ENCODE data around the gene C5orf46.
"Not testable (repeated sequence)": the region's sequence is repeated elsewhere in the genome, so short reads cannot be mapped to it uniquely, and the experiment has no call there.

C5orf46 gene

DNA sequence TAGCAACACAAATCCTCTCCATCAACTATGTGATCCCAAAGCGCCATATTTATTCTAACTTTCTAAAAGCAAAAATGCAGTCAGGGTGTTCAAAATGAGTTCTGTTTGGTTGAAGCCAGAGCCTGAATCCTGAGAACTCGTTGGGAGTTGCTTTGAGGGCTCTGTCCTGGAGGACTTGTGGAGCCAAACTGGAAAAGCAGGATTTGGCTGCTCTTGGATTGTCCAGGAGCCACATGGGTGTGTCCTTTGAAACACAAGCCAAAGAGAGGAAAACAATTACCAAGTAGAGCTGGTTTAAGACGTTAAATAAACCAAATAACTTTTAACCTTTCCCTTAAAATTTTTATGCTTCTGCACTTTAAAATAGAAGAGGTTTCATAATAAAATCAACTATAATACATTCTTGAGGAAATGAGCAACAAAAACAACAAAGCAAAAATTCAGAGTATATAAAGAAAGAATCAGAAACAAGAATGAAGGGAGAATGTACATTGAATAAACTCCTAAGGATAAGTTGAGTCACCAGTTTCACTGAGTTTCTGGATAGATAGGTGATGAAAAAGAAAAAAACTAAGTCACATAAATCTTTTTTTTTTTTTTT, 13.5 kb downstream of the C5orf46 start:
- DNase-seq, result no peak

DNA sequence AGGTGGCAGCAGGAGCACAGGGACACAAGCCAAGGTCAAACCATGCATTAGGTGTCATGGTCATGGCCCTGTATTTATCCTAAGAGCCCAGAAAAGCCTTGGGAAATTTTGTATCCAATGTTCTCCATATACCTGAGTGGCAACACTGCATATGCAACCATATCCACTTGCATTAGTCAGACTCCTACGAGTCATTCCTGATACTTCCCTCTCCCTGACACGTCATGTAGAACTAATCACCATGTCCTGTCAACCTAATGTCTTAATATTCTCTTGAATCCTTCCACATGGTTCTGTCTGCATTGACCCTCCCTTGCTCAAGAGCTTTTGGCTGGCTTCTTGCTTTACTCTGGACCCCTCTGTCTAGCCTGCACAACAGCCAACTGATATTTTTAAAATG, 18.4 kb downstream of the C5orf46 start:
- no peak for DNase-seq

DNA sequence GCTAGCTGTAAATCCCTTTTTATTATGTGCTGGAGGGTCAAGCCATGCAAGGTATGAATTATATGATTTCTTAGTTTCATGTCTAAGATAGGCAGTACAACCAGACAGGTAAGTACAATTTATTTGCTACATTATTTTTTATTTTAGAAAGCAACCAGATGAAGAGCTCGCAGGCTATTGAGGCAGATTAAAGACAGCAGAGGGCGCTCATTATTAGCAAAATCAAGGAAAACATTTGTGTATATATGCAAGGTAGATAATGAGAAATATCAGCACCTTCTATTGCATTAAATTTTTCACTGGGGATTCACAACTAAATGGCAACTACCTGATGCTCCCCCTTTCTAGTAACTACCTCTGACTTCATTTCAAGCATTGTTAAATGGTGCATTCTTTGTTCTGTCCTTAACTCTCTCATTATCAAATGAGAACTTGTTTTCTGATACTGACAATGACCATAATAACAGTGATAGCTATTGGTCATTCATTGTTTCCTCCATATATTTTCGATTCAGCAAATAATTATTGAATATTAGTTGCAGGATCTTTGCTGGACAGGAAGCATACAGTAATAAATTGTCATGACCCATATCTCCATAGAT, 19.2 kb downstream of the C5orf46 start:
- DNase-seq, result peak; percentile 1

DNA sequence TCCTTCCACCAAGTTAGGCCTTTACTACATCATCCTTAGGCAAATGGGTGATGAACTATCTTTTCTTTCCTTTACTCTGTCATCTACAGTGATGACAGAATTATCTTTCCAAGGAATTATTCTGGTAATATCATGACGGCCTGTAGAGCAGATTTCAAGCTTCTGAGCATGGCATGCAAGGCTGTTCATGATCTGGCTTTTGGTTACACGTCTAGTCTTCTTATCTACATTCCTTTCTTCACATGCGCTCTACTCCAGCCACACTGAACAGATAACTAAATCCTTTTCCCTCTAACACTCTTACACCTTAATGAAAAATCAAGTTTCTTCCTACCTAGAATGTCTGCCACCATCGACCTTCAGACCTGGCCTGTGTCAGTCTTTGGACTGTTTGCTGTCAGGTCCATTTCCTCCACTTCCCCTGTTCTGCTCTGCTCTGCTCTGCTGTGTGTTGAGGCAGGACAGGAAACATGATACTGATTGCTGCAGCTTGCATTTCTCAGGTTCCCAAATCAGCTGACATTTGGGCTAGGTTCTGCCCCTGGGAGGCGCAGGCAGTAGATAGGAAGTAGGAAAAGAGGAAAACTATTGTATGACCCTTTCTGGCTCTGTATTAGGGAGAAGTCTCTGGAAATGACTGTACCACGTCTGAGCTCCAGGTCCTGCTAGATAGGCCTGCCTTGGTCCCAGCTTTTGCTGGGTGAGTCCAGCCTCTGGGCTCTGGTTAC, 23.6 kb downstream of the C5orf46 start:
- no peak for DNase-seq

DNA sequence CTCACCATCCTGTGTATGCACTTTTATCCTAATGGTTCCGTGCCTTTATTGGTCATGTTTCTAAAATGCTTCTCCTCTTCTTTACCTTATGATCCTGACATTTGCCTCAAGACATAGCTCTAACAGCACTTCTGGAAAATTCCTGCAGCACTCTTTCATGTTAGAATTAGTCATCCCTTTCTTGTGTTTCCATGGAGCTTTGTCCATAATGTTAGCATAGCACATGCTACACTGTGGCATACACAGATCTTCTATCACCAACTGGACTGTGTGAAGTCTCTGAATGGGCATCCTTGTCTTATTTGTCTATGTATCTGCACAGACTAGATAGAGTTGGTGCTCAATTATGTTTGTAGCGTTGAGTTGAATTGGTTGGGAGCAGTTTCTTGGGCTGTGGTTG, 25.9 kb downstream of the C5orf46 start:
- DNase-seq, result no peak

DNA sequence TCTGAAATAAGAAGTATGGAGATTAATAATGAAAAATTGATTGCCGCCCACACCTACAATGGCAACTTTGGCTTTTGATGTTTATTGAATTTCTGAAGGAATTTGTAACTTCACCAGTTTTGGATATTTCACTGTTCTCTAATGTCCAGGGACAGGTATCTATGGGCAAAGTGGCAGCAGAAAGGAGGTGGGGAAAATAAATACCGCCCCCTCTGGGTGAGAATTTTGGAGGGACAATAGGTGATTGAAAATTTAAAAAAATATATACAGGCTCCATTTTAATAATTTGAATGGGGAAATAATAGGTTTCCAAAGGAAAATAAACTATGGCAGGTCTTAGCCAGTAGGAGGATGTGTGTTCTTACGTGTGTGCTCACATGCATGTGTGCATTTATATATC, 26.6 kb downstream of the C5orf46 start:
- DNase-seq, result no peak

DNA sequence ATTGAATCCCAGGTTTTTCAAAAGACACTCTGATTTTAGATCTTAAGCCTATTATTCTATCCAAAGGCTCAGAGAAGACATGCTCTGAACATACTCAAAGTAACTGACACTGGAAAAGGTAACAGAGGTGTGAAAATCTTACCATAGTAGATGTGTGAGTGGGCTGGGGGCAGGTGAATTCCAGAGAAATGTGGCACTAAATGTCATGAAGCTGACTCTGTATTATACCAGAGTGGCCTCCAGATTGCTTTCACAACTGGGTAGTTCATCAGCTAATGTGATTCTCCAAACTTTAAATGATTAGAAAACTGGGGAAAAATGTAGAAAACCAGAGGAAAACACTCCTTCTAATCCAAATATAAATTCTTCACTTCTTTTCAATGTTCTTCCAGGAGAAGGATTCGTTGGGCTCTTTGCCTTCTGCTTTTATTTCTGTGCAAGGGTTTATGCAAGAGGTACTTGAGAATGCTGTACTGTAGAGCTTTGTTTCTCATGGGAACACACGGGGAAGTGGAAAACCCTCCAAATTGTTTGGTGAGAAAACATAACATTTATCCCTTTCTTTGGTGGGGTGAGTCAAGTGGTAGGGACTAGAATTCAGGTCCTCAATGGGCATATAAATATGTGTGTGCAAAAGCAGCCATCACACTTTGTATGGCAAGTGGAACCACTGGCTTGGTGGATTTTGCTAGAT, 28.1 kb downstream of the C5orf46 start, which contains the start of gene SCGB3A2:
SCGB3A2 (plus strand) TSS at position 646 of the 694 bp plus-strand sequence. CDS start 93 bp downstream, outside the sequence.
- no peak for DNase-seq

DNA sequence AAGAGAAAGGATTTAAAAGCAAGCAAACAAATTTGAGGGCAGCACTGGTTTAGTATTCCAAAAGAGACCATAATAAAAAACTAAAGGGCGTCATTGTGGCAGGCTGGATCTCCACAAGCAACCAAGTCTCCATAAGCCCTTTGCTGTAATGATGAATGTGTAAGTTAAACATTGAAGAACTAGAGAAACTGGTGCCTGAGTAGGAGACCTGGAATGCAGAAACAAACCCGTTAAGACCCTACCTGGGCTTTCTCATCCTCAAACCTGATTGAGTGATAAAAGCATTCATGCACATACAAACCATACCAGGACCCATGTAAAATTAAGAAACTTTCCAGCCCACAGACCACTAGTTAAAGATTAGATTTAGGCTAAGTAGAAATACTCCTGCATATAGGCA, 29.7 kb downstream of the C5orf46 start:
- DNase-seq, result no peak

DNA sequence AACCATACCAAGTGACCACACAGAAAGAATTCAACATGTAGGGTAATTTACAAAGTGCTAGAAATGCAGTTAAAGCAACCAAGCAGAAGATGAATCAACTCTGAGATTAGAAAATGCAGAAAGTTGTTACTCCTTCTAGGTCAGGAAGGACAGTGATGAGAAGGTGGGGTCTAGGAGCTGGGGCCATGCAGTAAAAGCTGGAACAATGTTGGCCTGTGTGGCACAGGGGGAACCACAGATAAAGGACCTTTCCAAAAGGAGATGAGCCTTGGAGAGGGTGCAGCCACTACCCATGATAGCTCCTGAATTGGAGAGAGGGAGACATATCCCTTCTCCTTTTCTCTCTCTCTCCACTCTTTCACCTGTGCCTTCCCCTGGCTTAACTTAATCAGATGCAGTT, 30.2 kb downstream of the C5orf46 start:
- no peak for DNase-seq

DNA sequence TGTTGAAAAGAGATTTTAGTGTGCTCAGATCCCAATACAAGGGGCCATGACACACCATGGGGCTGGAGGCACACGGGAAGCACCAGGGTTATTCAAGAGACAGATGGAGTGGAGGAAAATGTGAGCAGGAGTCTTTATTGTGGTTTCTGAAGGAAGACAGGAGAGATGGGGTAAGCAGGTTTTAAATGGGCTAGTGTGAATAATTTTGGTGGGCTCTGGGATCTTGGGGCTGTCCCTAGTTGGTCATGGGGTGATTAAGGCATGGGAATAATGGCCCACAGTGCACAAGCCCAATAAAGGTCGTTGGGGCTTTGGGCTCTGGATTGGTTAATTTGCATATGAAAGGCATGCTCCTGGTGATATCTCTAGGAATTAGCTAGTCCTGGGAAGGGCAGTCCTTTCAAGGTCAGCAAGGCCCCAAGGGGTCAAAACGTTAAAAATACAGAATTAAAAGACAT, 31.4 kb downstream of the C5orf46 start:
- no peak for DNase-seq

DNA sequence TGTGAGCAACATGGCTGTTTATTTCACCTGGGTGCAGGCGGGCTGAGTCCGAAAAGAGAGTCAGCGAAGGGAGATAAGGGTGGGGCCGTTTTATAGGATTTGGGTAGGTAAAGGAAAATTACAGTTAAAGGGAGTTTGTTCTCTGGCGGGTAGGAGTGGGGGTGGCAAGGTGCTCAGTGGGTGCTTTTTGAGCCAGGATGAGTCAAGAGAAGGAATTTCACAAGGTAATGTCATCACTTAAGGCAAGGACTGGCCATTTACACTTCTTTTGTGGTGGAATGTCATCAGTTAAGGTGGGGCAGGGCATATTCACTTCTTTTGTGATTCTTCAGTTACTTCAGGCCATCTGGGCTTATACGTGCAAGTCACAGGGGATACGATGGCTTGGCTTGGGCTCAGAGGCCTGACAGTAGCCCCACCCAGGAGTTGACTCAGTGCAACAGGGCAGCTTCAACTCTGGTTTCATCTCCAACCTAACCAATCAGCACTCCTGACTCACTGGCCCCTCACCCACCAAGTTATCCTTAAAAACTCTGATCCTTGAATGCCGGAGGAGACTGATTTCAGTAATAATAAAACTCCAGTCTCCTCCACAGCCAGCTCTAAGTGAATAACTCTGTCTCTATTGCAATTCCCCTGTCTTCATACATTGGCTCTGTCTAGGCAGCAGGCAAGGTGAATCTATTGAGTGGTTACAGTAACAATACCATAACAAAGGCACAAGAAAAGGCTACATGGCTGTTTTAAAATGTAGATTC, 32.0 kb downstream of the C5orf46 start:
- DNase-seq, result not testable (repeated sequence)

DNA sequence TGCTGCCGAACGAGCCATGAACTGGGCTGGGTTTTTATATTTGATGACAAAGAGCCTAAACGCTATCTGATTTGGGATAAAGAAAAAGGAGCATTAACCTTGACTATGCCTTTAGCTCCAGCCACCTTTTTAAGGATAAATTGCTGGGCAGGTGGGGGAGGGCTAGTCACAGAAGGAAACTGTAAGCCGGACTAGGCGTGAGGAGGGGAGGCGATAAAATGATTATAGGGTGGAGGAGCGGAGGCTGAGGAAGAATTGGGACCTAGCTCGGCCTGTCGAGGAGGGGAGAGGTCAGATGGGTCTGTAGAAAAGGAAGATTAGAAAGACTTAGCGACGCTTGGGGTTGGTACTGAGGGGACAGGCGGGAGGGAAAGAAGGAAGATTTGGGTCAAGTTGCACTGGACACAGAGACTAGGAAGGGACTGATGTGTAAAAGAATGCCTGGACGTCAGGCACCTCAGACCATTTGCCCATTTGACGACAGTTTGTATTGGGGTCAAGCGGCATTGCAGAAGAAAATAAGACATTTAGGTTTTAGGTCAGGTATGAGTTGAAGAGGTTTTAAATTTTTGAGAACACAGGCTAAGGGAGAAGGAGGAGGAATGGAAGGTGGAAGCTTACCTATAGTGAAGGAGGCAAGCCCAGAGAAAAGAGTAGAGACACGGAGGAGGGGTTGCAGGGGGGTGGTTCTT, 33.4 kb downstream of the C5orf46 start:
- not testable (repeated sequence) for DNase-seq

DNA sequence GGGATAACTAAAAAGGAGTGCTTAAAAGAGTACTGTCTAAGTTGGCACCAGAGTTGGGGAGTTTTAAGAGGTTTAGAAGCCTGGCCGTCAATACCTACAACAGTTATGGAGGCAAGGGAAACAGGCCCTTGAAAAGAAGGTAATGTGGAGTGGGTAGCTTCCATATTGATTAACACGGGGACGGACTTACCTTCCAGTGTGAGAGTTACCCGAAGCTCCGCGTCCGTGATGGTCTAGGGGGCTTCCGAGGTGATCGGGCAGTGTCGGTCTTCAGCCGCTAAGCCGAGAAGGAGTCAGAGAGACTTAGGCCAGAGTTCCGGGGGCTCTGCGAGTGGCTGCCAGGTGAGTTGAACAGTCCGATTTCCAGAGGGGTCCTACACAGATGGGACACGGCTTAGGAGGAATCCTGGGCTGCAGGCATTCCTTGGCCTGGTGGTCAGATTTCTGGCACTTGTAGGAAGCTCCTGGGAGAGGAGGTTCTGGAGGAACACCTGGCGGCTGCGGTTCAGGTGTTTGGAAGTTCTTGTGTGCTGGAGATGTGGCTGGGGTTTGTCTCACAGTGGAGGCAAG, 34.3 kb downstream of the C5orf46 start:
- not testable (repeated sequence) for DNase-seq

DNA sequence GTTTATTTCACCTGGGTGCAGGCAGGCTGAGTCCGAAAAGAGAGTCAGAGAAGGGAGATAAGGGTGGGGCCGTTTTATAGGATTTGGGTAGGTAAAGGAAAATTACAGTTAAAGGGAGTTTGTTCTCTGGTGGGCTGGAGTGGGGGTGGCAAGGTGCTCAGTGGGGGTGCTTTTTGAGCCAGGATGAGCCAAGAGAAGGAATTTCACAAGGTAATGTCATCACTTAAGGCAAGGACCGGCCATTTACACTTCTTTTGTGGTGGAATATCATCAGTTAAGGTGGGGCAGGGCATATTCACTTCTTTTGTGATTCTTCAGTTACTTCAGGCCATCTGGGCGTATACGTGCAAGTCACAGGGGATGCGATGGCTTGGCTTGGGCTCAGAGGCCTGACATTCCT, 36.4 kb downstream of the C5orf46 start:
- DNase-seq, result not testable (repeated sequence)

DNA sequence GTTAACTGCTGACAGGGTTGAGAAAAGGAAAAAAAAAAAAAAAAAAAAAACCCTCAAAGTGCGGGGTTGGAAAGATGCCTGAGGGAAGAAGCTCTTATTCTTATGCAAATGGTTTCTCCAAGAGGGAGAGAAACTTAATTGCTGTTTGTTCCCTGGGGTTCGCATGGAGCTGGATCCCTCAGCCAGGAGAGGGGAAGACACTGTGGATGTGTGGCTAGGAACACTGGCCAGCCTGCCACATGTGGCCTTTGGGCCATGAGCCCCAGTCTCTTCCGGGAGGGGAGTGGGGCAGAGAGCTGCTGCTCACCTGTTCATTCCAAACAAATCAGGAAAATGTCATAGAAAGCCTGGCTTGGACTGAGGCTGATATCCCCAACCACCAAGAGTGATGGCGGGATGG, 37.2 kb downstream of the C5orf46 start:
- DNase-seq, result no peak

DNA sequence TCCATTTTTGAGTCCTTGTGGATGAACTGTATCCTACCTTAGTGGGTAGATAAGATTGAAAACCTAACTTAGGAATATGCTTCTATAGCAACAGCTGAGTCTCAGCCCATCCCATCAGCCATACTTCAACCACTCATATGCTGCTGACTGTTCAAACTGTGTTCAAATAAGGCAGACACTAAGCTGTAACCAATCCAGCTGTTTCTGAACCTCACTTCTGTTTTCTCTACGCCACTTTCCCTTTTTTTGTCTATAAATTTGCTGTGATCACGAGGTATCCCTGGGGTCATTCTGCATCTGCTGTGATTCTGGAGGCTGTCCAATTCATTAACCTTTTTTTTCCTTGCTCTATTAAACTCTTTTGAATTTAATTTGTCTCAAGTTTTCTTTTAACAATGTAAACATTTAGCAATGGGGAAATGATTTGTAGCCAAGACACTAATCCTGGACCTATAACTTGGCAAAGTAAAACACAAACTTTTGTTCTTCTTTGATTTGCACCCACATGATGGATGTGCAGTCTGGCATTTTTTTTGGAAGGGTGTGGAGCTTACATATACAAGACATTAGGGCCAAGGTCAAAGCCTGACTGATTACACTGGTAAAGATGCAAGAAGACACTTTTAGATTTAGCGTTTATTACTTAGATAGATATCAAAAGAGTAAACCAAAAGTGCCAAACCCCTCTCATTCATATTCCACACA, 42.7 kb downstream of the C5orf46 start:
- no peak for DNase-seq

DNA sequence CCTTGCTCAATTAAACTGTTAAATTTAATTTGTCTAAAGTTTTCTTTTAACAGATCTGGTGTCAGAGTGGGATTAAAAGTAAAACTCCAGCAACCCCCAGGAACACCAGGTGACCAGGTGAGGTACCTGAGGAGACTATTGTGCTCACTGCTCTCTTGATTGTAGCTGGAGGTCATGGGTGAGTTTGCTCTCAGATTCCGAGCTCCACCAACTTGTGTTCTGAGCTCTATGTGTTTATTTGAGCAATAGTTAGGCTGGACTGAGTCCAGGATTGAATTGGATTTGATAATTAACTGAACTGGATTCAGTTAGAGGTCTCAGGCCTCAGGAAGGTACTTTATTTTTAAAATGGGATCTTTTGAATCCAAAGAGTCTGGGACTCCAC, 45.7 kb downstream of the C5orf46 start:
- no peak for DNase-seq

DNA sequence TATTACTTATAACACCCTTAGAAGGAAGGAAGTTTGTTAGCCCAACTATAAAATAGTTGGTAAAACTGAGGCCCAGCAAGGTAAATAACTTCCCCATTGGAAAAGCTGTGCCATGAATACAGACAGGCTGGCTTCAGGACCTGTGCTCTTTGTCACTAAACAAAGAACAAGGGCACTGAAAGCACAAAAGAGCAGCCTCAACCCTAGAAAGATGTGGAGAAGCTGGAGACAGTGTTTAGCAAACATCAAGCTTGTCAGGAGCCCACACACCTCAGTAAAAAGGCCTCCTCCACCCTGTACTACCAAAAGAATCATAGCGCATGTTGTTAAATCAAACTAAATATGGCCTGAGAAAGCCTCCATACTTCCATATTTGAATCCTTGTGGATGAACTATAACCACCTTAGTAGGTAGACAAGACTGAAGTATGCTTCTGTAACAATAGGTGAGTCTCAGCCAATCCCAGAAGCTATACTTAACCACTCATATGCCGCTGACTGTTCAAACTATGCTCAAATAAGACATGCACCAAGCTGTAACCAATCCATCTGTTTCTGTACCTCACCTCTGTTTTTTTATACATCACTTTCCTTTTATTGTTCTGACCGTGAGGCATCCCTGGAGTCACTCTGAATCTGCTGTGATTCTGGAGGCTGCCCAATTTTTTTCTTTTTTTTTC, 46.2 kb downstream of the C5orf46 start:
- no peak for DNase-seq

DNA sequence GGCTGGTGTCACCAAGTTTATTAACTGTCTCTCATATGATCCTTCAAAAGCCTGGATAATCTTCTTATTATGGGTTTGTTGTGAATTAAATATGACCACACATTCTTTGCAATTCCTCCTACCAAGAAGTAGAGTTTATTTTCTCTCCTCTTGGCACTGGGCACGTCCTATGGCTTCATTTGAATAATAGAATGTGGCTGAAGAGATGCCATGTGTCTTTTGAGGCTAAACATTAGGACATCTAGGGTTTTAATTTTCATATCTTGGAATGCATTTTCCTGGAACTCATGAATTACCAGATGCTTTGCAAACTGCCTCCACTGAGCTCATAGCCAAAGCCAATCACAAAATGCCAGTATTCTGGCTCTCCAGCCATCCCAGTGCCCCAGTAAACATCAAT, 47.8 kb downstream of the C5orf46 start:
- no peak for DNase-seq

DNA sequence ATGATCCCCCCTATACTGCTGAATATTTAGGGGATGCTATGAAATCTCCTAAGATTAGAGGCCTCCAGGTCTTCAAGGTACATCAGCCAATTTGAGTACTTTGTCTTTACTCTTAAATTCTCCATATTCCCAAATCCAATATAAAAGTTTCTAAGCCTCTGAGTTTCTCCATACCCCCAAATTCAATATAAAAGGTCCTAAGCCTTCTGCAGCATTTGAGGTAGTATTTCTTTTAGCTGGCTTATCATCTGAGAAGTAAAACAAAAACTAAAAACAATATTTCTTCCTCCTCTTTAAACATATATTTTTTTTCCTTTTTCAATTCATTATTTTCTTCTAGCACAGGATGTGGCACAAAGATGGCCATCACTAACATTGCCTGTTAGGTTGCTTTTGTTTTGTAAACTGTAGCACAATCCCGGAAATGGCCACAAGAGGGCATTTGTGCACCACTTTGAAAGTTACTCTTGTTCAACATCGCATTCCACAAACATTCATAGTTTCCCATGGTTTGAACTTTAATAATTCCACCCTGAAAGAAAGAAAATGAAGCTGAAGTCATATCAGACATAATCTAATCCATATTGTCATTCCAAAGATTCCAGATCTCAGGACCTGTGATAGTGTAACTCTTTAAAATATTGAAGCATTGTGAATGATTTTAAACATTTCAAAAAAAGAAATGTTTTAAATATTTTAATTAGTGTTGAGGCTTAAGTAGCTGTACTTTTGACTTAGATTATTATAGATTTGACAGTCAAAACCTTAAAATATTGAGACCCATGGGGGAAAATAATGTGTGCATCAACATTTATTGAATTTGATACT, 48.8 kb downstream of the C5orf46 start:
- DNase-seq, result peak; percentile 3
